HL-60 (cell line): Measurements from ENCODE around the gene BARD1.

ENCODE experiments used
- DNase-seq, 2 experiments: peaks; one replicate each; pipeline ENCODE4 v3.0.0-alpha.2; 2010 to 2020; ENCODE audit warnings: low read depth in 1 of 2, low spot score in 1 of 2
- H3K27ac ChIP-seq: fragments of 250-450 bp; sonication (Bioruptor Pico); replicated peaks from 2 replicates; pipeline ENCODE4 v1.5.1; 2020; ENCODE audit warnings: mild to moderate bottlenecking, moderate library complexity
- H3K27me3 ChIP-seq: fragments of 250-450 bp; sonication (Bioruptor Pico); 2 replicates; pipeline ENCODE4 v1.5.1; 2021; ENCODE audit warnings: mild to moderate bottlenecking, moderate library complexity; ENCODE audit not compliant: insufficient read depth, poor library complexity, severe bottlenecking
- H3K4me3 ChIP-seq: replicated peaks from 2 replicates; pipeline ENCODE4 v1.5.1; 2011; ENCODE audit warnings: mild to moderate bottlenecking, control low read depth, low read length; ENCODE audit not compliant: insufficient read depth
- CTCF ChIP-seq: IDR thresholded peaks from one replicate; pipeline ENCODE4 v1.5.1; 2011; ENCODE audit warnings: low read length, control low read depth, inconsistent platforms; ENCODE audit not compliant: insufficient read depth
- GABPA ChIP-seq: IDR thresholded peaks from 2 replicates; pipeline ENCODE4 v1.6.1; 2012; ENCODE audit warnings: low read depth
- POLR2AphosphoS5 ChIP-seq: IDR thresholded peaks from 2 replicates; pipeline ENCODE4 v1.6.1; 2012; ENCODE audit warnings: low read depth
- REST ChIP-seq: IDR thresholded peaks from 2 replicates; pipeline ENCODE4 v1.6.1; 2012; ENCODE audit warnings: low read depth; ENCODE audit not compliant: insufficient replicate concordance
- SPI1 ChIP-seq: IDR thresholded peaks from 2 replicates; pipeline ENCODE4 v1.6.1; 2012; ENCODE audit warnings: low read depth, mild to moderate bottlenecking, borderline replicate concordance
- long read RNA-seq: library from polyadenylated mRNA; unstranded; transcript quantifications from one replicate; pipeline ENCODE4 v2.0.0, GENCODE V29; 2020

The BARD1 gene
- long read RNA-seq, full-length matches to known transcripts: 45 of 70 reads
- long read RNA-seq, partial matches to known transcripts: 11 of 70 reads
- long read RNA-seq, other reads (novel, unspliced or antisense): 14 of 70 reads

GRCh38 chr2:214808981-214809750 is at the start of gene BARD1:
BARD1 (minus strand) TSS chr2:214809683; CDS start chr2:214809569, 114 bp downstream.
- no peaks in the 10 kb centered on the region for H3K27me3 ChIP-seq
- peak; percentile 38 to 67 for DNase-seq
- peak within 1 kb of the TSS; percentile 98 for H3K27ac ChIP-seq
- no peak for TF ChIP-seq REST
- peak; percentile 72 for TF ChIP-seq POLR2AphosphoS5
- H3K4me3 ChIP-seq: peak within 1 kb of the TSS; percentile 81

GRCh38 chr2:214856137-214856536 is 46.7 kb upstream of the BARD1 start:
- no peak overlapping the region for H3K4me3 ChIP-seq
- no peak overlapping the region for H3K27ac ChIP-seq
- TF ChIP-seq CTCF (no peak), SPI1 (no peak), GABPA (no peak), POLR2AphosphoS5 (no peak), REST (no peak)
- no peaks in the 10 kb centered on the region for H3K27me3 ChIP-seq
- no peak for DNase-seq

- no peak for DNase-seq
- TF ChIP-seq POLR2AphosphoS5 (no peak), SPI1 (no peak), CTCF (no peak), GABPA (no peak), REST (no peak)
- H3K27me3 ChIP-seq: no peaks in the 10 kb centered on the region
- H3K27ac ChIP-seq: no peak overlapping the region
- H3K4me3 ChIP-seq: no peak overlapping the region
Observed at GRCh38 chr2:214853906-214854305, 44.4 kb upstream of the BARD1 start.
